CD4-positive, alpha-beta T cell treated with Interleukin-1 beta for 1 hour (primary cell): ENCODE results near the gene SUCLG1.
"Not testable (repeated sequence)": the region's sequence is repeated elsewhere in the genome, so short reads cannot be mapped to it uniquely, and the experiment has no call there.

Source experiments
- DNase-seq, 2 donors: peaks; one replicate each; pipeline ENCODE4 v3.0.0-alpha.2; 2020 to 2022

SUCLG1 gene

GRCh38 chr2:84417453-84418145, 41.5 kb downstream of the SUCLG1 start:
- no peak for DNase-seq

GRCh38 chr2:84409531-84409930, 49.5 kb downstream of the SUCLG1 start:
- no peak for DNase-seq

- DNase-seq = not testable (repeated sequence)
Measured at GRCh38 chr2:84402111-84402510, 57.0 kb downstream of the SUCLG1 start.

GRCh38 chr2:84399839-84400238, 59.2 kb downstream of the SUCLG1 start:
- not testable (repeated sequence) for DNase-seq

- no peak for DNase-seq
Measured at GRCh38 chr2:84395820-84396219, 63.3 kb downstream of the SUCLG1 start.

- no peak for DNase-seq
Measured at GRCh38 chr2:84394628-84395027, 64.5 kb downstream of the SUCLG1 start.

GRCh38 chr2:84393829-84394228, 65.3 kb downstream of the SUCLG1 start:
- DNase-seq = no peak

GRCh38 chr2:84389794-84390193, 69.3 kb downstream of the SUCLG1 start:
- DNase-seq = no peak

GRCh38 chr2:84388921-84389490, 70.1 kb downstream of the SUCLG1 start:
- no peak for DNase-seq

GRCh38 chr2:84388133-84388532, 70.9 kb downstream of the SUCLG1 start:
- DNase-seq = no peak

- no peak for DNase-seq
Measured at GRCh38 chr2:84386336-84387040, 72.6 kb downstream of the SUCLG1 start.

- no peak for DNase-seq
Measured at GRCh38 chr2:84383271-84383670, 75.8 kb downstream of the SUCLG1 start.

- DNase-seq = no peak
Measured at GRCh38 chr2:84380875-84381274, 78.2 kb downstream of the SUCLG1 start.

GRCh38 chr2:84378960-84379359, 80.1 kb downstream of the SUCLG1 start:
- no peak for DNase-seq

GRCh38 chr2:84375020-84375419, 84.1 kb downstream of the SUCLG1 start:
- DNase-seq = no peak

GRCh38 chr2:84373866-84374265, 85.2 kb downstream of the SUCLG1 start:
- DNase-seq = no peak
